ENCODE data around the gene C16orf90.

C16orf90 gene

DNA sequence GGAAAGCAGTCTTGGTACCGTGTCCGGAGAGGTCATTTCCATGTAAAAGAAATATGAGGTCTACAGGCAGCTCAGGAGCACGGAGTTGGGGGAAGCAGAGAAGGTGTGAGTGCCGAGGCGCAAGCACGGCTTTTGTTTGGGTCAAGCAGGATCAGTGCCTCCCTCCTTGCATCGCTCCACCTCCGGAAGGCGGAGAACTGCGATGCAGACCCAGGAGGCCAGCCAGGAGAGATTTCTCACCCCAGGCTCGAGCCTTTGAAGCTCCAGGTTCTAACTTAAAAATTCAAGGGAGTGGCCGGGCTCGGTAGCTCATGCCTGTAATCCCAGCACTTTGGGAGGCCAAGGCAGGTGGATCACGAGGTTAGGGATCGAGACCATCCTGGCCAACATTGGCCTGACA is 26.8 kb downstream of the C16orf90 start:
- no peak overlapping the region for H3K4me2 ChIP-seq (ENCODE audit: insufficient read depth, low read length)
- no peak for ATAC-seq (ENCODE audit: insufficient read depth, low read depth)

DNA sequence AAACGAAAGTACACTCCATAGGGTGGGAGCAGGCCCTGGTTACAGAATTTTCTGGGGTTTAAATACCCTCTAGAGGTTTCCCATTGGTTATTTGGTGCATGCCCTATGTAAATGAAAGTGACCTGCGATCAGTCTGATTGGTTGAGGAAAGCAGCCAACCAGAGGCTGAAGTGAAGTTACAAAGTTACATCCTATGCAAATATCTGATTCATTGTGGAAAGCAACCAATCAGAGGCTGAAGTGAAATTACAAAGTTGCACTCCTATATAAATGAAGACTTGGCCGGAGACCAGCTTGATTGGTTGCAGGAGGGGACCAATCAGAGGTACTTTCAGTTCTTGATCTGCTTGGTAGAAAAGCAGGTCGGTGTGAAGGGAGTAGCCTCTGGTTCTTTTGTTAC is 27.4 kb downstream of the C16orf90 start:
- TF ChIP-seq, protein P1, sequence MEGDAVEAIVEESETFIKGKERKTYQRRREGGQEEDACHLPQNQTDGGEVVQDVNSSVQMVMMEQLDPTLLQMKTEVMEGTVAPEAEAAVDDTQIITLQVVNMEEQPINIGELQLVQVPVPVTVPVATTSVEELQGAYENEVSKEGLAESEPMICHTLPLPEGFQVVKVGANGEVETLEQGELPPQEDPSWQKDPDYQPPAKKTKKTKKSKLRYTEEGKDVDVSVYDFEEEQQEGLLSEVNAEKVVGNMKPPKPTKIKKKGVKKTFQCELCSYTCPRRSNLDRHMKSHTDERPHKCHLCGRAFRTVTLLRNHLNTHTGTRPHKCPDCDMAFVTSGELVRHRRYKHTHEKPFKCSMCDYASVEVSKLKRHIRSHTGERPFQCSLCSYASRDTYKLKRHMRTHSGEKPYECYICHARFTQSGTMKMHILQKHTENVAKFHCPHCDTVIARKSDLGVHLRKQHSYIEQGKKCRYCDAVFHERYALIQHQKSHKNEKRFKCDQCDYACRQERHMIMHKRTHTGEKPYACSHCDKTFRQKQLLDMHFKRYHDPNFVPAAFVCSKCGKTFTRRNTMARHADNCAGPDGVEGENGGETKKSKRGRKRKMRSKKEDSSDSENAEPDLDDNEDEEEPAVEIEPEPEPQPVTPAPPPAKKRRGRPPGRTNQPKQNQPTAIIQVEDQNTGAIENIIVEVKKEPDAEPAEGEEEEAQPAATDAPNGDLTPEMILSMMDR (IDR thresholded peaks at IDR 0.05; ENCODE audit: borderline replicate concordance, extremely low read depth, low read length, poor library complexity, severe bottlenecking): no peak
- TF ChIP-seq EZH2 (IDR thresholded peaks at IDR 0.05; ENCODE audit: borderline replicate concordance, low read depth, low read length, severe bottlenecking): no peak
- ATAC-seq (ENCODE audit: insufficient read depth, low read depth) (peak; percentile 88), DNase-seq (peak; percentile 56)
- Histone ChIP-seq H3K36me3 (ENCODE audit: insufficient read depth, low read length) (peaks cover 26% of the 10 kb centered on the region), H3K9me3 (ENCODE audit: insufficient read depth, low read length, severe bottlenecking) (no peaks in the 10 kb centered on the region), H4K20me1 (ENCODE audit: insufficient read depth, low read length) (peaks cover 77% of the 10 kb centered on the region), H3K79me2 (ENCODE audit: insufficient read depth, low read length) (peaks cover 100% of the 10 kb centered on the region), H3K4me3 (ENCODE audit: low read depth in 1 of 2, low read length in 2 of 2) (no peak overlapping the region), H3K4me2 (ENCODE audit: insufficient read depth, low read length) (no peak overlapping the region), H3K4me1 (ENCODE audit: insufficient read depth, low read length) (peaks cover 29% of the 10 kb centered on the region; the same call in 1 of the 2 replicates), H3K27ac (ENCODE audit: low read length) (0 out of 2 replicates have a peak overlapping the region, but pooled peaks have one; percentile 20), H2AFZ (ENCODE audit: low read depth, low read length) (no peak overlapping the region), H3K9ac (ENCODE audit: low read depth, low read length) (no peak overlapping the region), H3K27me3 (ENCODE audit: insufficient read depth, low read length, poor library complexity) (no peaks in the 10 kb centered on the region)

More for the DNA sequence above, 26.8 kb downstream of the C16orf90 start:
- no peaks in the 10 kb centered on the region for H3K27me3 ChIP-seq (ENCODE audit: insufficient read depth, low read length, poor library complexity)
- no peak overlapping the region for H3K9ac ChIP-seq (ENCODE audit: low read depth, low read length)
- H3K36me3 ChIP-seq (ENCODE audit: insufficient read depth, low read length): peaks cover 28% of the 10 kb centered on the region
- H3K9me3 ChIP-seq (ENCODE audit: insufficient read depth, low read length, severe bottlenecking): no peaks in the 10 kb centered on the region
- no peak overlapping the region for H3K4me3 ChIP-seq (ENCODE audit: low read depth in 1 of 2, low read length in 2 of 2)
- TF ChIP-seq EZH2 (IDR thresholded peaks at IDR 0.05; ENCODE audit: borderline replicate concordance, low read depth, low read length, severe bottlenecking): no peak
- TF ChIP-seq, protein P1 (IDR thresholded peaks at IDR 0.05; ENCODE audit: borderline replicate concordance, extremely low read depth, low read length, poor library complexity, severe bottlenecking): no peak
- peaks cover 26% of the 10 kb centered on the region; the same call in 1 of the 2 replicates for H3K4me1 ChIP-seq (ENCODE audit: insufficient read depth, low read length)
- no peak for DNase-seq
- H4K20me1 ChIP-seq (ENCODE audit: insufficient read depth, low read length): peaks cover 79% of the 10 kb centered on the region
- H3K27ac ChIP-seq (ENCODE audit: low read length): 0 out of 2 replicates have a peak overlapping the region, but pooled peaks have one; percentile 20
- no peak overlapping the region for H2AFZ ChIP-seq (ENCODE audit: low read depth, low read length)
- H3K79me2 ChIP-seq (ENCODE audit: insufficient read depth, low read length): peaks cover 100% of the 10 kb centered on the region

DNA sequence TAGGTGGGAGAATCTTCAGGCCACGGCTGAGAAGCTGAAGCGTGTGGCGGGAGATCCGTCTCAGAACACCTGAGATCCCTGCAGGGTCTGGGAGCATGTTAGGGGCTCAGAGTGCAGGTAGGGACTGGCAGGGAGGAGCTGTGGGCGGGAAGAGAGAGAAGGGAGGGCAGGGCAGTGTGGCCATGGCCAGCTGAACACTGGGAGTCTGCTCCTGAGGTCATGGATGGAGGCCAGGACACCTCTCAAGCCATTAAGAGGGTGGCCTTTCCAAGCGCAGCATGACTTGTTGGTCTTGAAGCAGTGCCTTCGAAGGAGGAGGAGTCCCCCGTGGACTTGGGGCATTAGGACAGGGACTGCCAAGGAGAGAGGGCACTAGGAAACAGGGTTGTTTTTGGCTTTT is 28.1 kb downstream of the C16orf90 start:
- ATAC-seq (ENCODE audit: insufficient read depth, low read depth) (no peak), DNase-seq (no peak)
- Histone ChIP-seq H3K27me3 (ENCODE audit: insufficient read depth, low read length, poor library complexity) (no peaks in the 10 kb centered on the region), H3K9ac (ENCODE audit: low read depth, low read length) (no peak overlapping the region), H3K79me2 (ENCODE audit: insufficient read depth, low read length) (peaks cover 100% of the 10 kb centered on the region), H3K36me3 (ENCODE audit: insufficient read depth, low read length) (peaks cover 22% of the 10 kb centered on the region), H3K4me3 (ENCODE audit: low read depth in 1 of 2, low read length in 2 of 2) (no peak overlapping the region), H2AFZ (ENCODE audit: low read depth, low read length) (no peak overlapping the region), H3K4me1 (ENCODE audit: insufficient read depth, low read length) (peaks cover 33% of the 10 kb centered on the region), H3K4me2 (ENCODE audit: insufficient read depth, low read length) (0 out of 2 replicates have a peak overlapping the region, but pooled peaks have one; percentile 16), H3K27ac (ENCODE audit: low read length) (no peak overlapping the region; the same call in 1 of the 2 replicates), H3K9me3 (ENCODE audit: insufficient read depth, low read length, severe bottlenecking) (no peaks in the 10 kb centered on the region), H4K20me1 (ENCODE audit: insufficient read depth, low read length) (peaks cover 79% of the 10 kb centered on the region)
- TF ChIP-seq EZH2 (IDR thresholded peaks at IDR 0.05; ENCODE audit: borderline replicate concordance, low read depth, low read length, severe bottlenecking): no peak
- TF ChIP-seq, protein P1 (IDR thresholded peaks at IDR 0.05; ENCODE audit: borderline replicate concordance, extremely low read depth, low read length, poor library complexity, severe bottlenecking): no peak
